Measurements from ENCODE around the gene SPPL2B.

- no peak for TF ChIP-seq CTCF (IDR thresholded peaks at IDR 0.05)
- TF ChIP-seq POLR2A (IDR thresholded peaks at IDR 0.05), result no peak
- no peak for TF ChIP-seq POLR2AphosphoS5 (IDR thresholded peaks at IDR 0.05; ENCODE audit: insufficient read depth in 1 of 2, low read depth in 1 of 2)
Observed at GRCh38 chr19:2353159-2353886, 24.8 kb downstream of the SPPL2B start.
